Measurements from ENCODE around the gene TIPRL.
A peak's percentile ranks its signal among the peaks of the same experiment; 100 is the strongest.
"Not testable (repeated sequence)": the region's sequence is repeated elsewhere in the genome, so short reads cannot be mapped to it uniquely, and the experiment has no call there.

Gene TIPRL

GRCh38 chr1:168178638-168179437 is at the start of gene TIPRL:
Gene TIPRL (plus strand): TSS chr1:168178962. CDS start chr1:168179078, 116 bp downstream.
- DNase-seq: peak; percentile 98

DNA sequence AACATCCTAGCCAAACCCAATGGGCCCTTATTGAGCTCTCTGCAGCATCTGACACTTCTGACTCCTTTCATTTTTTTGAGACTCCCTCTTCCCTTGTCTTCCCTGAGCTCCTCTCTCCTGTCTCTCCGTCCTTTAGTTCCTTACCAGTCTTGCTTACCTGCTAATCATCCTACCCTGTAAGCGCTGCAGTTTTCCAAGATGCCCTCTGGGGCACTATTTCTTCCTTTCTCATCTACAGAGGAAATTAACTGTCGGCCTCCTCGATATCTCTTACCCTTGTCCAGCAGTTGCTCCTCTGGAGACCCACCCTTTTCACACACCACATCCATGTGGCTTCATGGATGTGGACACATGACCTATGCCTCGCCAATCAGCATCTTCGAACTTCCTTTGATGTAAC is 48.8 kb upstream of the TIPRL start:
- DNase-seq: no peak

- DNase-seq: no peak
Measured at GRCh38 chr1:168134132-168134531, 44.6 kb upstream of the TIPRL start.

GRCh38 chr1:168134642-168135041 is 44.1 kb upstream of the TIPRL start:
- DNase-seq: no peak

DNA sequence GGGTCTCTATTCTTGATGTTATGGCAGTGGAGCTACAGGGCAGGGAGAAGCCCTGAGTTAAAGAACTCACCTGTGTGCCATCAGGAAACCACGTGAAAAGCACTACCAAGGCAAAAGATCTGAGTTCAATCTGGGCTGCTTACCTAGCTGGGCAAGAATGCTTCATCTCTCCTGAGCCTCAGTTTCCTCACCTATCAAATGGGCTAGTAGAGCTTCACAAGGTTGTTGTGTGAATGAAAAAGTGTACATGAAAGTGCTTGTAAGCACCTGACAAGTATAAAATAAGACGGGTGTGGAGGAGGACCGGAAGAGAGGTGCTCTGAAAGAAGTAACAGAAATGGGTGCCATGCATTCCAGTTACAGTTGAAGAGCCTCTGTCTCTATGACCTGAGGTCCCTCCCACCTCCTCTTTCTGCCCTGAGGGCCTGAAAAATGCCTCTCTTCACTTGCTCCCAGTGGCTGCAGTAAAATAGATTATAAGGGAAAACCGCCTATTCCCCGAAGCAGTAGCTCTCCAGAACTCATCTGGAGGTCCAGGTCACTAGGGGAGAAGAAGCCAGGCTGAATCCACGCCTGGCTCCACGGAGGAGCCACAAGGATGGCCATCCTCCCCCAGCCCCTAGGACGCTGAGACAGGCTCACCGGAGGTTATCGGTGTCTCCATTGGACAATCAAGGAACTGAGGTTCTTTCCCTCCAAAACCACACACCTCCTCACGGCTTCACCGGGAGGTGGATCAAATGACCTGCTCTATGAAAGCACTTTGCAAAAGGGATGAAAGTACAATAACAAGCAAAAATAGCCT is 43.4 kb upstream of the TIPRL start:
- DNase-seq: peak; percentile 44

GRCh38 chr1:168135921-168136708 is 42.6 kb upstream of the TIPRL start:
- peak; percentile 64 for DNase-seq

- DNase-seq: peak; percentile 81
Measured at GRCh38 chr1:168136709-168137514, 41.9 kb upstream of the TIPRL start, which contains the start of gene GPR161. Gene GPR161 (minus strand): TSS chr1:168136930. CDS start chr1:168104850, 32,080 bp downstream.

GRCh38 chr1:168137515-168137821 is 41.3 kb upstream of the TIPRL start:
- no peak for DNase-seq

GRCh38 chr1:168138134-168138533 is 40.6 kb upstream of the TIPRL start:
- no peak for DNase-seq

DNA sequence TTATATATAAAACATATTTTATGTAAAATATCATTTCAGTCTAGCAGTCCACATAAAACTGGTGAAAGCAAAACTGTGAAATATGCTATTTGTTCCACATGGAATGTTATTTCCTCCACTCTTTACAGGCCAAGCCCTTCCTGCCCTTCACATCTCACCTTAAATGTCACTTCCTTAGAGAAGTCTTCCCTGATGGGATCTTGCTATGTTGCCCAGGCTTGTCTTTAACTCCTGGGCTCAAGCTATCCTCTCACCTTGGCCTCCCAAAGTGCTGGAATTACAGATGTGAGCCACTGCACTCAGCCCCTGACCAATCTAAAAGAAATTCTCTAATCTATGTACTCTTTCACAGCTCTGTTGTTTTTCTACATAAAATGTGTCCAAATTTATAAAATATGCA is 39.7 kb upstream of the TIPRL start:
- DNase-seq: no peak

DNA sequence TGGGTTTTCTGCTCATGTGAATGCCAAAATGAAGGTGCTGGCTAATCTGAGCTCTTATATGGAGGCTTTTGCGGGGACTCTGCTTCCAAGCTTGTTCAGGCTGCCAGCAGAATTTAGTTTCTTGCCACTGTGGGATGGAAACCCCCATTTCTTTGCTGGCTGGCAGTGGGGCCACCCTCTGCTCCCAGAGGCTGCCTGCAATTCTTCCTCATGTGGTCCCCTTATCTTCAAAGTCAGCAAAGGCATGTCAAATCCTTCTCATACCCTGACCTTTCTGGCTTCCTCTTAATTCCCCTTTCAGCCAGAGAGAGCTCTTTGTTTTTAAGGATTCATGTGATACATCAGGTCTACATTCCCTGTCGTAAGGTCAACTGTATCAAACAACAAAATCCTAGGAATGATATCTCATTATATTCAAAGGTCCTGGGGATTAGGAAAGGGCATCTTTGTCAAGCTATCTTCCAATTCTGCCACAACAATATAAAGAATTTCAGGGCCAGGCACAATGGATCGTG is 36.8 kb upstream of the TIPRL start:
- no peak for DNase-seq

DNA sequence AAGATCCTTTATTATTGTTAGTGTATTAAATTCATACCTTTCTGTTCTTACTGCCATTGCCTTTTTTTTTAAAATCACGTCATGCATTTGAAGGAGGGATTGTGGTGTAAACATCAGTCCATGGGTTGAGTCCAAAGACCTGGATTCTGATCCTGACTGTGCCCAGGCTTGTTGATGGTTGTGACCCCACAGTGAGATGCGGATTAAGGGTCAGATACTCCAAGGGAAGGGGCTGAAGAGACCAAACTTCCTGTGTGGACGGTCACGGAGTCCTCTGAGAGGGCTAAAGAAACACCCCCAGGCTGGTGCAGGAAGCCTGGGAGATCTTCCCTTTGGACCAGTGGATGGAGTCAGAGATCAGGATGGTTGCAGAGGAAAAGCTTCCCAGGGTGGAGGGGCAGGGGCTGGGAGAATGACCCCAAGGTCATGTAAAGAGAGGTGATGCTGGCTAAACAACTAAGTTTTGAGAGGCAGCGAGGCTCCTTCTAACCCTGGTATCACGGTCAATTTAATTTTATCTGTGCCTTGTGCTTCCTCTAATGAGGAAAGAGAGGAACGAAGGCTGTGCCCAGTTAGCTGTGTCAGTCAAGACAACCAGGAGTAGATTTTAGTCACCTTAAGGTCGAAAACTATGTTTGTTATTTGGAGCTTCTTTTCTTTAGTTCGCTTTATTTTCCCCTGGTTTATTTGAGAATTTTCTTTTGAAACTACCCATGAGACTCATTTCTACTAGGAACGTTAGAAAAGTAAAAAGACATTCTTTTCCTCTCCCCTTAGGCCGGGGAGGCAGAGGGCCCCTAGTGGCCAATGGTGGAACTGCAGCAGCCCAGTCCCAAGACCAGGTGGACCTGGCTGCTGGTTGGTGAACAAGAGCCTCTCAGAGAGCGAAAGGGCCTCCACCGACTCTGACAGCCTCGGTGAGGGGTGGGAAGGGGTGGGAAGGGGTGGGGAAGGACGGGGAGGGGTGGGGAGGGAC is 33.3 kb upstream of the TIPRL start:
- peak; percentile 81 for DNase-seq

GRCh38 chr1:168146160-168146539 is 32.6 kb upstream of the TIPRL start:
- DNase-seq: no peak

DNA sequence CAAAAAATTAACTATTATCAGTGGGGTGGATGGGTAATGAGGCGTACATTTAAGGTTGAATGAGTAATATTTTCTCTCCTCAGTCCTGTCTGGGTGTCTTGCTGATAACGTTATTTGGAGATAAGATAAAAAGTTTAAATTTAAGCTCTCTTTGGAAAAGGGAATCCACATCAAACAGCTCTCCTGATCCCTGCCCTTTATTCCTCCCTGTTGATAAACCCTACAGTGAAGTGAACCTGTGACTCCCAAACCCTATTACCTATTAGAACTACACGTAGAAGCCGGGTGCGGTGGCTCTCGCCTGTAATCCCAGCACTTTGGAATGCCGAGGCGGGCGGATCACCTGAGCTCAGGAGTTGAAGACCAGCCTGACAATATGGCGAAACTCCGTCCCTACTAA is 32.1 kb upstream of the TIPRL start:
- no peak for DNase-seq

DNA sequence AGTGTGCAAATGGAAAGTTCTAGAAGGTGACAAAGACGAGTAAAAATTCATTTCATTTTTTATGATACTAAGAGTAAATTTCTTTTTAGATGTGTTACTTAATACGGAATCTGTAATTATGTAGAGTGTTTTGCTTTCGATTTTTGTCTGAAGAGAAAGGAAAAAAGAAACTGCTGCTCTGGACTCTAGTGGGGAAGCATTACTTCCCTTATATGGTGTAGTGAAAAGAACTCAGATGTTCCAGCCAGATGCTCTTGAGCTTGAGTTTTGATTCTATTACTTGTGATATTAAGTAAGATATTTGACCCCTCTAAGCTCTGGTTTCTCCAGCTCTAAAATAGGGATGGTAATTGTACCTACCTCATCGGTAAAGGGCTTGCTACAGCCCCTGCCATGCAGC is 29.8 kb upstream of the TIPRL start:
- no peak for DNase-seq

DNA sequence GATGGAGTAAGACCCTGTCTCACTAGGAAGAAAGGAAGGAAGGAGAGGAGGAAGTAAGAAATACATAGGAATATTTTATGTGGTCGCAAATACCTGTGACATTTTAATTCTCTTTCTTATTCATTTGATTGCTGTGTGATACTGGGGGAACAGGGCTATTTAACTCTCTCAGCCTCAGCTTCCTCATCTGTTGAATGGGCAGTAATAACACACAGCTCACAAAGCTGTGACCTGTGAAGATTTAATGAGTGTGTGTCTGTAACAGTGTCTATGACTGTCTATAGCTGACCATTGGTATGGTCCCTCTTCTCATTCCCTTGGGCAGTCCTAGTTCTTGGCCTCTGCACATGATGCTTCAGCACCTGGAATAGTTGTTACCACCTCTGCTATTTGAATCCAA is 28.5 kb upstream of the TIPRL start:
- no peak for DNase-seq

- DNase-seq: no peak
Measured at GRCh38 chr1:168151935-168152334, 26.8 kb upstream of the TIPRL start.

- DNase-seq: not testable (repeated sequence)
Measured at GRCh38 chr1:168154707-168155106, 24.1 kb upstream of the TIPRL start.

- no peak for DNase-seq
Measured at GRCh38 chr1:168155910-168156309, 22.9 kb upstream of the TIPRL start.

GRCh38 chr1:168157638-168158037 is 21.1 kb upstream of the TIPRL start:
- no peak for DNase-seq

- no peak for DNase-seq
Measured at GRCh38 chr1:168159251-168159650, 19.5 kb upstream of the TIPRL start.
